GM12872 (cell line): ENCODE results near the gene KLF1.
A peak's percentile ranks its signal among the peaks of the same experiment; 100 is the strongest.

Experiments
- CTCF ChIP-seq: IDR thresholded peaks from 3 replicates; pipeline ENCODE4 v1.5.1; 2011; ENCODE audit warnings: low read depth, mild to moderate bottlenecking, low read length, moderate library complexity; ENCODE audit not compliant: insufficient read depth

Gene KLF1

GRCh38 chr19:12843328-12843727, 43.7 kb downstream of the KLF1 start:
- TF ChIP-seq CTCF, result no peak

GRCh38 chr19:12842511-12842910, 44.5 kb downstream of the KLF1 start:
- no peak for TF ChIP-seq CTCF

GRCh38 chr19:12841094-12841493, 45.9 kb downstream of the KLF1 start:
- no peak for TF ChIP-seq CTCF

GRCh38 chr19:12840091-12841079, 46.6 kb downstream of the KLF1 start:
- no peak for TF ChIP-seq CTCF

GRCh38 chr19:12838886-12839756, 47.9 kb downstream of the KLF1 start:
- TF ChIP-seq CTCF, result no peak

- TF ChIP-seq CTCF, result peak; percentile 51; the same call in 2 of the 3 replicates
These were observed 48.7 kb downstream of the KLF1 start, which contains the start of gene MAST1 for GRCh38 chr19:12838182-12838885. MAST1 (plus strand) TSS chr19:12838515; CDS start chr19:12838573, 58 bp downstream.
